NOMO-1 treated with dmso at 0.1 percent for 144 hours (cell line): ENCODE data around the gene ANKFY1.

Experiments used
- DNase-seq: peaks from one replicate; lab custom pipeline; 2025; ENCODE audit not compliant: unreplicated experiment; lab: John Stamatoyannopoulos, UW

ANKFY1 gene

DNA sequence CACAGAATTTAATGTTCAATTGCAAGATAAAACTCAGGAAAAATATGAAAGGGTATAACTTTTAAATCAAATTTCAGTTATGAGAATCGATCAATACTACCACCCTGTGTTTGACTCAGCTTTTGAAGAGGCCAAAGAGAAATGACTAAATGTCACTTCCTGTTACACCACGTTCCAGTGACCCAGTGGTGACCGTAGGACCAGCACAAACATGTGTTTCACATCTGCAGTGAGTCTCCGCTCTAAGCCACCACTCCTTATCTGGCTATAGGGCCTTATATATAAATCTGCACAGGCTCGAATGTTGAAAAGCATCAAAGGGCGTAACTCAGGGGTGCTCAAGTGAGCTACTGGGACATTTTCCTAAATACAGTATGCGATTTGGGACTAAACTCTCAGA lies 84.7 kb downstream of the ANKFY1 start:
- DNase-seq, result no peak

DNA sequence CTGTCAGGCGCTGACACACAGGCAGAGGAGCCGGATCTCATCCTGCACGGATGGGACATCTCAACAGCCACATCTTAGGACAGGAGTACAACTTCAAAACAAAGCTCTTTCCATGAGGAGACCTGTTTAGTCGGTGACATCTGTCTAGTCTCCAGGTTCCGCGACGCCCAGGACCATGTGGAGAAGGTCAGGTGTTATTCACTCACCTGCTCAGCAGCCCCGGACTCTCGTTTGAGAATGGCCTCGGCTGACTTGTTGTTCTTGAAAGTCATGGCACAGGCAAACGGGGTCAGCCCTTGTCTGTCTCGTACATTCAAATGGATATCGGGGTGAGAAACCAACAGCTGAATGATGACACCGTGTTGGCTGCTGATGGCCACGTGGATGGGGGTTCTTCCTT lies 85.1 kb downstream of the ANKFY1 start:
- DNase-seq, result no peak

DNA sequence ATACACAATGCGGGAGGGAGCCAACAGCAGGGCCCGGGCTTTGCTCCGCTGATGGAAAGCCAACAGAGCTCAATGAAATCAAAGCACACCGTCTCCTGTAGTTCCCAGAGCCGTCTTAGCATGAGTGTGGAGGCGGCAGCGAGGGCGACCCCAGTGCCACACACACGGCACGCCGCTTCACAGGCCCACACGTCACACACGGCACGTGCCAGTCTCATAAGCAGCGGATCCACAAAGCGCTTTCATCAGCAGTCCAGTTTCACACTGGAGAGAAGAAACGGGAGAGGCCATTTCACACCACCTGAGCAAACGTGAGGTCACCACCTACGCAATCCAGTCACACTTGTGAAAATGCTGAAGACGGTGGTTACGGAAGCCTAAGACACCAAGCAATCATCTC lies 86.0 kb downstream of the ANKFY1 start:
- DNase-seq, result no peak

DNA sequence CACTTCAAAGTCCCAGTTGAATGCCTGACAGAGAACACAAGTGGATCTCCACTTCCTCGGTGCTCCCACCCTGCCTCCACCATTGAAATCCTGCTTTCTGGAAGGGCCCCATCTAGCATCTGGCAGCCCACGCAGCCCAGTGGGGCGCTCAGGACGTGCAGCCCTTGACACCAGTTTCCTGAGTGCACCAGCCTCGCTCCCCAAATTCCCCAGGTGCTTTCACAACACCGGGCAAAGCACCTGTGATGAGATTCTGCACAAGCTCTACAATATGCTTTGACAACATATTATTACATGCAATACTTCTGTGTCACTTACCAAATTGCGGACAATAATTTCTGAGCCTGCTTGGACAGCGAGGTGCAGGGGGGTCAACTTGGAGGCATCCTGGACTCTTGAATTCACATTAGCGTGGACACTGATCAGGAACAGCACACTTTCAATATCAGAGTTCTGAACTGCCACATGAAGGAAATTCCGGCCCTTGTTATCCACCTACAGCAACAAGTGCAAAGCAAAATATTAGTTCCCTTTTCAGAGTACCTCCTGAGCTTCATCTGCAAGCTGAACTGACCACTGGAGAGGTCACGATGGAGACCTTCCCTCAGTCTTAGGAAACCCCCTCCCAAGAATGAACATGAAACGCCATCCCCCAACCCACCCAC lies 86.8 kb downstream of the ANKFY1 start:
- DNase-seq, result no peak

DNA sequence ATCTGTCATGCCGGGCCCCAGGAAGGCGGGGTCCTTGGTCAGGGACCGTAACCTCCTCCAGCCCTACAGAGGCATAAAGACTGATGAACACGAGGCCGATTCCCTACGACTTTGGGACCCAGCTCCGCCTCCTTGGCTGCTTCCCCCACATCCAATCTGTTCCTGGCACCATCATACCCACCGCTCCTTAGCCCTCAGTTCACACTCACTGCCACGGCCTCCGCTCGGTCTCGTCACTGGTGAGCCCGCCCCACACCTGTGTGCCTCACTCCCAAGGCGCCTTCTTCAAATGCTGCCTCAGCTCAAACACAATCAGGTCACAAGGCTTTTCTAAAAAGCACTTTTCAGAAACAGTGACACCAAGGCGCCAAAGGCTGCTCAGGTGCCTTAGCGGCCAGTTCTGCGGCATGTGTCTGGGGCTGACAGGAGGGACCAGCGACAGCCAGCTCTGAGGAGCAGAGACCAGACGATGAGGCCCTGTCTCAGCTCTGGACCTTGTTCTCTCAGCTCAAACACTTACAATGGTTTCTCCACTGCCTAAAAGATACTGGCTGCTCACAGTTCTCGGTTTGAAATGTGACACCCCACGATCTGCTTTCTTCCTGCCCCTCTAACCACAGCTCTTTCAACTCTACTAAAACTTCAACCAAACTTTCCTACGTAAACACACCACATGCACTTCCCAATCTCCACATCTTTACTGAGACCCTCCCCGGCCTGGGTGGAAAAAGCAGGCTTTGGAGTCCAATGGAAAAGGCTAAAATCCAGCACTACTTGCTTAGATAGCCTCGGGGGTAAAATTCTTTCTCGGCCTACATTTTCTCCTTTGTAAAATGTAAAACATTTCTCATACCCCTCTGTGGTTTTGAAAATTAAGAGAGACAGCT lies 87.6 kb downstream of the ANKFY1 start:
- DNase-seq, result no peak

DNA sequence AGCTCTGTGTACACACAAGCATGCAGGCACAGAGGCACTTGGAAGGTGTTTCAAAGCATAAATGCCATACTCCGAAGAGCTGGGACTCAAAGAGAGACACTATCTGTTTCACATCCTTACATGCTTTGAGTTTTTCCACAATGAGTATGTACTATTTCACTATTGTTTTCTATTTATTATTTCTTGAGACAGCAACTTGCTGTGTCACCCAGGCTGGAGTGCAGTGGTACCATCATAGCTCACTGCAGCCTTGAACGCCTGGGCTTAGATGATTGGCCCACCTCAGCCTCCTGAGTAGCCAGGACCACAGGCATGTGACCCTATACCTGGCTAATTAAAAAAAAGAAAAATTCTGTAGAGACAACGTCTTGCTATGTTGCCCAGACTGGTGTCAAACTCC lies 89.2 kb downstream of the ANKFY1 start:
- DNase-seq, result no peak

DNA sequence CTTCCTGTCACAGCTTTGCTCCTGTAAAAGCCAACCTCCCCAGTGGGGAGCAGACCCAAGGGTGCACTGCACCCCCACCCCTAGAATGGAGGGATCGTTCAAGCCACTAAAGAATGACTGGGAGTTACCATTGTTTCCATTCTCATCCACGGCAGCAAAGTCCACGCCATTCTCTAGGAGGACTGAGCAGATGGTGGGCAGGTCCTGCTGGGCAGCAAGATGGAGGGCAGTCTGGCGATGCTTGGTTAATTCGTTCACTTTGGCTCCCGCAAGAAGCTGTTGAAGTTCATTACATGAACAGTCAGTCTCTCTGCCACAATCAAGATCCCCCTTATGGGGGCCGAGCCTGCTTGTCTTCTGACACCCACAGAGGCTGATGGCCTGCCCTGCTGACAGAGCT lies 90.0 kb downstream of the ANKFY1 start:
- no peak for DNase-seq

DNA sequence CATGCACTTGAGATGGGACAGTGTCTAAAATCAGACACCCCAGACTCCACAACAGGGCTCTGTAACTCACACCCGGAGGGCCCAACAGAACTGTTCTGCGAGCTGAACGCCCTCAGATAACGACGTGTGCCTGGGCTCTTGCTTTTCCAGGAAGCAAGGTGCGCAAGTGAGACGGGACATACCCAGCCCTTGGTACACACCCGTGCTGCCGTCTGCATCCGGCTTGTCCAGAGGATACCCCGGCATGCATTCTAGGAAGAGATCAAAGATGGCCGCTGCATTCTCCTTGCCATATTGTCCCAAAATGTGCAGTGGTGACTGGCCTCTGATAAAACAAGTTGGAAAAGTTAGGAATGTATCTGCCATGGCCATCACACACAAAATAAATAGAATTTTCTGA lies 91.4 kb downstream of the ANKFY1 start:
- no peak for DNase-seq

DNA sequence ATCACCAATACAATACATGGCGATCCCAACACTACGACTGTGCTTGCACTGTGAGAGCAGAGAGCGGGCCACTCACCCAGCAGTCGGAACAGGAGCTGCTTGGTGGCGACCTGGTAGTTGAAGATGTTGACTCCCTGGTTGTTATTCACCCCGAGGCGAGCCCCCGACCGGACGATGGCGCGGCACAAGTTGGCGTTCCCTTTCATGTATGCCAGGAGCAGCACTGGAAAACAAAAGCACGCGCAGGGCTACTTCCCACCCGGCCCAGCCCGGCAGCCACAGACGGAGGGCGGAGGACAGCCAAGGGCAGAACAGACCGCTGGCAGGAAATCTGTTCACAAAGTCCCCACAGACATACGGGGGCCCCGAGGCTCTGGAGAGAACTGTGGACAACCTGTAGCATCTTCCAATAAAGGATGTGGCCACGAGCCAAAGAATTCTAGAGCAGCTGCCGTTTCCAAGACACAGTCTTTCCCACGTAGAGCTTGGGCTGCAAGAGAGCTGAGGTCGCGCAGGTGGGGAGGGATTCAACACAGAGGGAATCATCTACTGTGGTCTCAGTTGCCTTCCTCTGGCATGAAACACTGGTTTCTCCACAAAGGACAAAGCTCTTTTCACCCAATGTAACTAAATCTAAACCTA lies 93.0 kb downstream of the ANKFY1 start:
- no peak for DNase-seq

DNA sequence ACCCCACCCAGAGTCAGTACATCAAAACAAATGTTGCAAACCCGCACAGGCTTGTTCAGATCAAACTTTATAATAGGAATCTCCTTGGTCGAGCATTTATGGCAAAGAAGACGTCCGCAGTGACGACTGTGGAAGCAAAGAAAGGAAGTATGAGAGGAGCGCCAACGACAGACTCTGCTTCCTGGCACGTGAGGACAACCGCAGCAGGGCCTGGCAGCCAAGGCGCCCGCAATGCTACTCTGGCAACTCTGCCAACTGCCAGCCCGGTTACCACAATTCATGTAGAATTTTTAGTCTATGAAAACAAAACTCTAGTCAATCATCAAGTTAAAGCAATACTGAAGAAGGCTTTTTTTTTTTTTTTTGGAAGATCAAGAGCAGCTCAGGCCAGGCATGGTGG lies 96.0 kb downstream of the ANKFY1 start:
- no peak for DNase-seq

DNA sequence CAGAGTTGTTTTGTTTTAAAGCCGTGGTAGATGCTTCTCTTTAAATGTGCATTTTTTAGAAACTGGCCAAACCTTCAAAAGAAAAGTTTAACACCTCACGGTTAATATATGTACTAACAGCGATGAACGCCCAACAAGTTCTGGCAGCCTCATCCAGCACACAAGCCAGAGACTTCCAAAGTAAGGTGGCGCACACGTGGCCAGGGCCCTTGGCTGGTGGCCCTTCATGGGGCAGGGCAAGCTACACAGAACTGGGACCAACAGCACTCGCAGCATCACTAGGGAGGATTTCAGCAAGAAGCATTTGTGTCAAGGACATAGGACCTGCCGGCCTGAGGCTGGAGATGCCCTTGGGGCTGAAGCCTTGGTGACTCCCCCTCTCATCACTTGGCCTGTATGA lies 97.4 kb downstream of the ANKFY1 start:
- DNase-seq, result no peak

DNA sequence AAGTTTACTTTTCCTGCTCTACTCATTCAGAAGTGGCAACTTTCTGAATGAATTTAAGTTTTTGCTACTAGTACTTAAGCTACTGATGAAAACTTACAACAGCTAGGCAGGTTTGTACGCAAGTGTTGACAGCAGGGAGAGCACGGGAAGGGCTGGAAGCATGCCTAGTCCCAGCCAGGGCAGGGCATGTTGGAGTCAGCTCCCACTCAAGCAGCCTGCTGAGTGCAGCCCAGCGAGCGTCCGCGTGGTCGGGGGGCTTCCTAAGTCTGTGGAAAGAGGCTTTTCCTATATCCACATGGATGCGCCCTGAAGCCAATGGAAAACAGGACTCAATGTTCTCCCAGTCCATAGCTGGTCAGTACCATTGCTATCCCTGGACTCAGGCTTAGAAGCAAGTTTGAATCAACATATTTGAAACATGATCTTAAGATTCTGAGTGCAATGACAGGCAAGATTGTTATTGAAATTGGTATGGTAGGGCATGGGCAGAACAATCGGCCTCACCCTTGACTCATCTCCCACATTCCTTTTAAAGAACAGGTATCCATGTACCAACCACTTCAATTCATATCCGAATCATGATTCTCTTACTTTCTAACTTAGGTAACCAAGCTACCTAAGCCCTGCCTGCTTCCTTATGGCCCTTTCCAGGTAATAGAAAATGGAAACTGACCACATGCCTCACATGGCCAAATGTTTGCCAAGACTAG lies 98.3 kb downstream of the ANKFY1 start:
- DNase-seq, result no peak

DNA sequence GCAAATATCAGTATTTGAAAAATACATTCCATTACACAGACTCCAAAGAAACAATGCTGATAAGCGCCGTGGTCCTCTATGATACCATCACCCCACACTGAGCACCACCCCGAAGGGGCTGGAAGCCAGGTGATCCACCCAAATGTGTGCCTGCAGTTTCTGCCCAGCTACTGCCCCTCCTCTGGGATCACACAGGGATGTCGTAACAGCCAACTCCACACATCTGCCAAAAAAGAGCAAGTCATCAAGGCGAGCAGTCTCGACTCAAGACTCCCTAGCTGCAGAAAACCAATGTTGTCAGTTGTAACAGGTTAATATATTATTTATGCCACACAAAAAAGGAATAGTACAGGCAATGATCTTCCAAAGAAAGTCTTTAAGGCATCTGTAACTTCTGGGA lies 99.8 kb downstream of the ANKFY1 start:
- DNase-seq, result no peak

DNA sequence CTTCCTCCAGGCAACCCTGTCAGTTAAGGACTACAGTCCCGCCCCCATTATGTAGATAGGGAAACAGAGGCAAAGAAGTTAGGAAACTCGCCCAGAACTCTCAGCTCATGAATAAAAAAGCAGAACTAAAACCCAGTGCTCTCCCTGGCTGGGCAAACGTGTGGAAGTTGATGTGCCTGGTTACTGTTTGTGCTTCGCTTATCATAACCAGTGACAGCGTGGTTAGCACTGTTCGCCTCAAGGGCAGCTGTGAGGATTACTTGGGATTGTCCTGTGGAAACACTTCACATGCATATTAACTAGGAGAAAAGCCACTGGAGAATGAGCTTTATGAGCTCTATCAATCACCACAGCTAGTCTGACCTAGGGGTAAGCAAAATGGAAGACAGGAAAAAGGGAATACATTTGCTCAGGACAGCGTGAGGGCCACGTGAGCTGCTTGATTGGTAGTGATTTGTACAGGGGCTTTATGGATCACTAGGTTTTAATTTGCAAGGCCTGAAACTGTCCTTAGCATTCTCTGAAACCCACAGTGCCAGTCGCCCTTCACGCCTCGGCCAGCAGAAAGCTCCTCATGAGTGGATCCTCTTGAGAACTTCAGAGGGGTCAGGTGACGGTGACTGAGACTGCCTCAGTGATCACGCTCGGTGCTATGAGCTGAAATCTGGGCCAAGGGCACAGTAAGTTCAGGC lies 100.9 kb downstream of the ANKFY1 start:
- DNase-seq, result no peak

DNA sequence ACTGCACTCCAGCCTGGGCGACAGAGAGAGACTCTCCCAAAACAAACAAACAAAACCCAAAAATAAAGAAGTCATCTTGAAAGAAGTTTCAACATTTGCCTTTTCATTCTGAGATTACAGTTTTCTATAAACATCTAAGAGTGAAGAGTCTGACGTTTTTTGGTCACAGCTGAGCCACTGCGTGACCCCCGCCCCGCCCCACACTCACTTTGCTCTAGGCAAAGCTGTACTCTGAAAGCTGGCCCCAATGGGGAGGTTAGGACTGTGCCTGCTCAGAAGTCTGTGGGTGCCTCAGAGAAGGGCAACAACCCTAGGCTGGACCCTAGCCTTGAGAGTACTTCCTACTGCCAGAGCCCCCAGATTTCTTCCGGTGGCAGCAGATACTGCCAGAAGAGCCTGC lies 101.5 kb downstream of the ANKFY1 start:
- no peak for DNase-seq

DNA sequence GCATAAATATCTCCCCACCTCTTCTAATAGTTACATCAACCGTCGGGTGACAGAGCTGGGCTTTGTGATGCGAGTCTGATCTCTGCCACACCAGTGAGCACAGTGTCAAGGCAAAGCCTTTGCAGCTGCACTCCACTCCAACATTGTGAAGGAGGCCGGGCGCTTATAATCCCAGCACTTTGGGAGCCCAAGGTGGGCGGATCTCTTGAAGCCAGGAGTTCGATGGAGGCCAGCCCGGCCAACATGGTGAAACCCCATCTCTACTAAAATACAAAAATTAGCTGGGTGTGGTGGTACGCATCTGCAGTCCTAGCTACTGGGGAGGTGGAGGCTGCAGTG lies 101.8 kb downstream of the ANKFY1 start:
- no peak for DNase-seq

DNA sequence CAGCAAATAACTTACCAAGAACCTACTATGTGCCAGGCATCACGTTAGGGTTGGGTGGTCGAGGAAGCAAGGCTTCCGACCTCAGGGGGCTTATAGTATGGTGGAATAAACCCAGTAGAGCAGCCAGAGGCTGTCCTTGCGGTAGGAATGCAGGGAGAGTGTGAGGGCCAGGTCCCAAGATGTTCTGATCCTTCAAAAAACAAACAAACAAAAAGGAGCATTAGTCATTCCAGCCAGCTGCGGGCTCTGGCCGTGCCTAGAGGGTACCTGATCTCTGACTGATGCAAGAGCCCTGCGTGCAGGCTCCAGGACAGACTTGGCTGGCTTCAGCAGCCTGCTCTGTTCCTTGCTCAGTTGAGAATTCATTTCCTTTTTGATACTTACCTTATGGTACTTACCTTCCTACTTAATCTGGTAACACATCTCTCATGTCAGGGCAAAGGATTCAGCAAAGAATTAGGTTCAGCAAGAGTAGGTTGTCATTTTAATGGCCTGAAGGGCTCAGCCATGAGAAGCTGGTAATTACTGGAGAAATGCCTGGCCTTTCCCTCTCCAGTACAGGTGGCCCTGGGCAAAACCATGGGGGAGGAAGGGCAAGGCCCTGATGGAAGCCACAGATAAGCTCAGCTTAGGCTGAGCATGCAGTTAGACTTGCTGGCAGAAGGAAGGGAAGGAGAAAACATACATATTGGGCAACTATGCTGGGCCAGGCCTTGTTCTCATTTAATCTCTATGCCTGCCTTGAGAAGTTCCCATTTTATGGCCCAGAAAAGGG lies 102.4 kb downstream of the ANKFY1 start:
- no peak for DNase-seq

DNA sequence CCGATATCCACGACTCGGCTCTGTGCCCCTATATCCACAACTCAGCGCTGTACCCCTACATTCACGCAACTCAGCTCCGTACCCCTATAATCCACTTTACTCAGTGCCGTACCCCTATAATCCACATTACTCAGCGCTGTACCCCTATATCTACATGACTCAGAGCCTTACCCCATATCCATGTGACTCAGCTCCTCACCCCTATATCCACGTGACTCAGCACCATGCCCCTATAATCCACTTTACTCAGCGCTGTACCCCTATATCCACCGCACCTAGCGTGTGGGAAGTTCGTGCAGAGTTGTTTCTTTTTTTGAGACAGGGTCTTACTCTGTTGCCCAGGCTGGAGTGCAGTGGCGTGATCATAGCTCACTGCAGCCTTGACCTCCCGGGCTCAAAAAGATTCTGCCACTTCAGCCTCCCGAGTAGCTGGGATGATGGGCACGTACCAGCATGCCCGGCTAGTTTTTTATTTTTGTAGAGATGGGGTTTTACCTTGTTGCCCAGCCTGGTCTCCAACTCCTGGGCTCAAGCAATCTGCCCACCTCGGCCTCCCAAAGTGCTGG lies 103.4 kb downstream of the ANKFY1 start:
- DNase-seq, result no peak

DNA sequence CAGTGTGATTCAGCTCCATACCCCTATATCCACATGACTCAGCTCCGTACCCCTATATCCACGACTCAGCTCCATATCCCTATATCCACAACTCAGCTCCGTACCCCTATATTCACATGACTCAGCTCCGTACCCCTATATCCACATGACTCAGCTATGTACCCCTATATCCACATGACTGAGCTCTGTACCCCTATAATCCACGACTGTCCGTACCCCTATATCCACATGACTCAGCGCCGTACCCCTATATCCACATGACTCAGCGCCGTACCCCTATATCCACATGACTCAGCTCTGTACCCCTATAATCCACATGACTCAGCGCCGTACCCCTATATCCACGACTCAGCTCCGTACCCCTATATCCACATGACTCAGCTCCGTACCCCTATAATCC lies 104.0 kb downstream of the ANKFY1 start:
- DNase-seq, result no peak
